Stimulated activated CD4-positive, alpha-beta T cell treated with anti-CD3 and anti-CD28 coated beads, Interleukin-15, amount 100 ng/mL, for 1 hour (primary cell): ENCODE measurements around the gene SH3GL1.
"Not testable (repeated sequence)": the region's sequence is repeated elsewhere in the genome, so short reads cannot be mapped to it uniquely, and the experiment has no call there.

ENCODE experiments used
- DNase-seq, 2 donors: peaks; one replicate each; pipeline ENCODE4 v3.0.0-alpha.2; 2020; ENCODE audit warnings: low read depth in 1 of 2, low spot score in 1 of 2

SH3GL1 gene

DNA sequence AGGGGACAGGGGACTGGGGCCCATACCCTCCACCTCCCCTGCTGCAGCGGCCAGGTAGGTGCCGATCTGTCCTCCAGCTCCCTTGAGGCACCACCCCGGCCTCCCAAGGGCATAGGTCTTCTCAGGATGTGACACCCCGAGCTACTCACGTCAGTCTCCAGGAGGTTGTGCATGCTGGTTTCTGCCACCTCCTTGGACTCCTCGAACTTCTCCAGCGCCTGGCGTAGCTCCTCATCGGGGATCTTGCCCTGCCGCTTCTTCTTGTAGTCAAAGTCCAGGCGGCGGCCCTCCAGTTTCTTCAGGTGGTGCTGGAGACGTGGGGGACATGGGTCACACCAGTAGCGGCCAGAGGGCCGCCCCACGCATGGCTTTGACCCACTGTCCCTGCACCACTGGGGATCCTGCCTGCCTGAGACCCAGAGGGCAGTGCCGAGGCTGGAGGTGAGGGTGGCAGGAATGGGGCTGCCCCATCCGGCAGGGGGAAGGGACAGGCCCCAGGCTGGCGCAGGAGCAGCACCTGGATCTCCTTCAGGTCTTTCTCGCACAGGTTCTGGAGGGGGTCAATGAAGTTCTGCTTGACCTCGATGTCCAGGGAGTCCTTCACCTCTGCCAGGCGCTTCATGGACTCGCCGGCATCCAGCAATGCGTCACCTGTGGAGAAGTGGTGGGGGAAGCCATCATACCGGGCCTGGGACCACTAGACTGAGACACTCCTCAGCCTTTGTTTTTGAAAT, 36.6 kb downstream of the SH3GL1 start:
- DNase-seq: no peak

DNA sequence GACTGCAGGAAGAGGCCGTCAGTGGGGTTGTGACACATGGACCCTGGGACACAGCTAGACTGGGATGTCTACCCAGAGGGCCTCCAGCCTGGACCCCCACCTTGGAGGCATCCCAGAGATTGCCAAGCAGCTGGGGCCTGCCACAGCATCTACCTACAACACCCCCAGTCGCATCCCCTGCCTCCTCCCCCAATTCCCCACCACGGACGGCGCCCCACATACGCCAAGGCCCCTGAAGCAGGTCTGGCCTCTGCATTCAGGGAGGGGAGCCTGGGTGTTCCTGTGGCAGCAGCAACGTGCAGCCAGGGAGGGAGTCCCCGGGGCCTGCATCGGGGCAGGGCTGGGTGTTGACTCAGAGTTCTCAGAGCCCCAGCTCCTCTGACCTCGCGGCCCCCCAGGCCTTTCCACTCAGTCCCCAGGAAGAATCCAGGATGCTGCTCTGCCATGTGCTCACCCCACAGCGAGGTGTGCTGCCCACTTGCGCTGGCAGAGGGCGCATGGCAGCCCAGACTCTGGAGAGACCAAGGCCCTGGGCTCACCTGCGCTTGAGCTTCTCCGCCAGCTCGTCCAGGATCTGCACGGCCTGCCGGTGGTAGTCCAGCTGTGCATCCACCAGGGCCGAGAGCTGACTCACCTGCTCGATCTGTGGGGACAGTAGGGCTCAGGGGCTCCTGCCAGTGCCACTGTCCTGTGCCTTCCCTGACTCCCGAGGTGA, 37.4 kb downstream of the SH3GL1 start:
- DNase-seq: no peak

DNA sequence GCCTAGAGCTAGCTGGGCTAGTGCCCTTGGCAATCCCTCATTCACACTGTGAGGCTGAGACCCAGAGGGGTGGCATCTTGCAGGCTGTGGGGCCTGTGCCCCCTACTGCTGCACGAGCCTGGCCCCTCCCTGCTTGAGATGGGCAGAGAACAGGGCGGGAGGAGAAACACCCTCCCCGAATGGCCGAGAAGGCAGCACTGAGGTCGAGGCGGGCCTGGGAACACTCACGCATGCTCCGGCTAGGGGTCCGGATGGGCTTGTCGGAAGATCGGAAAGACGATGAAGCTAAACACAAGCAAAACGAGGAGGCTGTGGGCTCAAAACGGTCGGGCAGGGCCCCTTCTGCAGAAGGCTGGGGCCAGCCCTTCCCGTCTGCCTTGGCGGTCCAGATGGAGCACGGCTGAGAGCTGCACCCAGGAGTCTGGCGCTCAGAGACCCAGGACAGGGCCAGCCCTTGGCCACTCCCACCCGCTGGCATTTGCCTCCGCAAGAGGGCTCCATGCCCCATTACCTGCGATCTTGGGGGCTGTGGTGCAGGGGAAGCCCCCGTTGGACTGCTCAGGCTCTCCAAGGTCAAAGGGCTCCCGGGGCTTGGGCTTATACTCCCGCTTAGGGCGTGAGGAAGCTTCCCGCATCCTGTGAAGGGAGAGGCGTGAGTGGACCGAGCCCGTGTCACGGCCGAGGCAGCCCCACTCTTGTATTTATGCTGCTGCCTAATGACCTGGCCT, 38.1 kb downstream of the SH3GL1 start:
- DNase-seq: no peak

- no peak for DNase-seq
These were observed 38.9 kb downstream of the SH3GL1 start for GRCh38 chr19:4361152-4362046.

- DNase-seq: no peak
These were observed 39.7 kb downstream of the SH3GL1 start for GRCh38 chr19:4360641-4361151.

GRCh38 chr19:4360081-4360569, 40.2 kb downstream of the SH3GL1 start:
- DNase-seq: no peak

DNA sequence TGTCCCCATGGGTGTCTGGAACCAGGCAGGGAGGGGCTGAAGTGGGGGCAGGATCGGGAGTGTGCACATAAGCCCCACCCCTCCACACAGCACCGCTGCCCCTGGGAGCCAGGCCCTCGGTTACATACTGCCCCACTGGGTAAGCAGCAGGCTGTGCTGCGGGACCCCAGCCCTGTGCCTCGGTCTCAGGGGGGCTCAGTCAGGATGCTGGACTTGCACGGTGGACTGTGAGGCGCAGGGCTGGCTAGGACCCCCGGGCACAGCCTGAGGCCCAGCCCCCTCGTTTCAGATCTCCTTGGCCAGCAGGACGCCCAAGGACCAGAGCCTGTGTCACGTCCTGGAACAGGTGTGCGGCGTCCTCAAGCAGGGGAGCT, 40.7 kb downstream of the SH3GL1 start:
- no peak for DNase-seq

DNA sequence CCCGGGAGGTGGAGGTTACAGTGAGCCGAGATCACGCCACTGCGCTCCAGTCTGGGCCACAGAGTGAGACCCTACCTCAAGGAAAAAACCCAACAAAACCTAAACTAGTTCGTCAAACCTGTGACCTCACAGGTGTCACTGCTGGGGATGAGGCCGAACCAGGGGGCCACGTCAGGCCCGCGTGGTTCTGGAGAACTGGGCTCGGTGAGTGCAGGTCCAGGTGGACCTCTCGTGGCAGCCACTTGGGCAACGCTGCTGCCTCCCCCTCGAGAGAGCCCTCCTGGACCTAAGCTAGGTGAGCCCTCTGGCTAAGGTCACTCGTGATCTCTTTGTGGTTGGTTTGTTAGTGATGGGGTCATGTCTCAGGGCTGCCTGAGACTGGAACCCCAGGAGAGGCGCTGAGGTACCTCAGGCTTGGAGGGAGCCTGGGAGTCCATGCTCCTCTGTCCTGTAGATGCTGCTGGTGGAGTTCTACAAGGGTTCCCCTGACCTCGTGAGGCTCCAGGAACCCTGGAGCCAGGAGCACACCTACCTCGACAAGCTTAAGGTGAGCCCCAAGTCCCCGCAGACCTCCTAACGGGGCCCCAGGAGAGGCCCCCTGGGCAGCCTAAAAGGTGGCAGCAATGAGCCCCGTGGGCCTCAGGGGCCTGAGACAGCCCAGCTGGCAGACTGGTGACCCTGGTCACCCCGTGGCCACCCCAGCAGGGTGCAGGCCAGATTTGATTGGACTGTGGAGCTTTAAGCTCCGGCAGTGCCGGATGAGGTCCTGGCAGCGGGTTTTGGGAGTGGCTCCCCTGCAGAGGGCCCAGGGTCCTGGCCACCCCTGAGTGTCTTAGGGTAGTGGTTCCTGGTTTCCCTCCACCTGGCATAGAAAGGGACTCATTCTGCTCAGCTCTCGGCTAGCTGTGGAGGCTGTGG, 41.4 kb downstream of the SH3GL1 start:
- DNase-seq: no peak

- no peak for DNase-seq
These were observed 42.4 kb downstream of the SH3GL1 start for GRCh38 chr19:4357921-4358326.

DNA sequence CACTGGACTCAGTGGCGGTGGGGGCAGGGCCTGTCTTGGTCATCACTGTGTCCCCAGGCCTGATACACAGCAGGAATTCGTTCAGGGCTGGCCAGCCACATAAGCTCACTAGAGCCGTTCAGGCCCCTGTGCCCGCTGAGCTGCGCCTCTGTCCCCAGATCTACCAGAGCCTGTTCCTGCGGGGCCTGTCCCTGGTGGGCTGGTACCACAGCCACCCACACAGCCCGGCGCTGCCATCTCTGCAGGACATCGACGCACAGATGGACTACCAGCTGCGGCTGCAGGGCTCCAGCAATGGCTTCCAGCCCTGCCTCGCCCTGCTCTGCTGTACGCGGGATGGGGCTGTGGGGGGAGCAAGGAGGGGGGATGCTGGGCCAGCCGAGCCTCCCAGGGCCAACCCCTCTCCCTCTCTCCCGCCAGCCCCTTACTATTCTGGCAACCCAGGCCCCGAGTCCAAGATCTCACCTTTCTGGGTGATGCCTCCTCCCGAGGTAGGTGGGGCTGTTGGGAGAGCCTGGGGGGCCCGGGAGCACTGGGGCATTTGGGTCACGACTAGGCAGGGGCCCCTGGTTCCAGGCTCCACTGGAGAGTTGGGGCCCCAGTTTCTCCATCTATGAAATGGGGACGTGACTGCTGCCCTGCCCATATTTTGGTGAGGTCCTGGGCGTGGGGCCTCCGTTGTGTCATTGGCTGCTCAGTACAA, 43.1 kb downstream of the SH3GL1 start:
- no peak for DNase-seq

- no peak for DNase-seq
These were observed 45.5 kb downstream of the SH3GL1 start for GRCh38 chr19:4354897-4355296.

DNA sequence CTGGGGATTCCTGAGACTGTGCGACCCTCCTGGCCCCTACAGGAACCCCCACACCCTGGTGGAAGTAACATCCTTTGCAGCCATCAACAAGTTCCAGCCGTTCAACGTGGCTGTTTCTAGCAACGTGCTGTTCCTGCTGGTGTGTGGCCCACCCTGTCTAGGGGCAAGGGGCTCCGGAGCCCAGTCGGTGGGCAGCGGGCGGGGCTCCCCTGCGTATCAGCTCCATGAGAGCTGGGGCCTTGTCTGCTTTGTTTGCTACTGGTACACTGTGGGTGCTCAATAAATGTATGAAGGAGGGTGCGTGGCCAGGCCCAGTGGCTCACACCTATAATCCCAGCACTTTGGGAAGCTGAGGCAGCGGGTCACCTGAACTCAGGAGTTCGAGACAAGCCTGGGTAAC, 46.1 kb downstream of the SH3GL1 start:
- DNase-seq: no peak

- peak; percentile 30 to 31 for DNase-seq
These were observed 47.6 kb downstream of the SH3GL1 start for GRCh38 chr19:4352701-4353121.

DNA sequence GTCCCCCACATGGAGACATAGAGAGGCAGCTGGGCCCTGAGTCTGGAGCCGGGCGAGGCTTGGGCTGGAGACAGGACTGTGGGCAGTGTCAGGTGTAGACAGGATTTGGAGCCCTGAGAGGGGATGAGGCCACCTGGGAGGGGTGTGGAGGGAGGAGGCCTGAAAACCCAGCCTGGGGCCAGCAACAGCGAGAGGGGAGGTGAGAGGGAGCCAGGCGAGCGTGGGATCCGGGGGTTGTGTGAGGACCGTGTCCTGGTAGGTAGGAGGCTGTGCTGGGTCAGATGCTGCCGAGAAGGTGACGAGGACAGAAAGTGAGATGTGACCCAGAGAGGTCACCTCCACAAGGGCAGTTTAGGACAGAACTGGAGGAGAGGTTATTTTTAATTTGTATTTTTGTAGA, 49.6 kb downstream of the SH3GL1 start:
- DNase-seq: no peak

DNA sequence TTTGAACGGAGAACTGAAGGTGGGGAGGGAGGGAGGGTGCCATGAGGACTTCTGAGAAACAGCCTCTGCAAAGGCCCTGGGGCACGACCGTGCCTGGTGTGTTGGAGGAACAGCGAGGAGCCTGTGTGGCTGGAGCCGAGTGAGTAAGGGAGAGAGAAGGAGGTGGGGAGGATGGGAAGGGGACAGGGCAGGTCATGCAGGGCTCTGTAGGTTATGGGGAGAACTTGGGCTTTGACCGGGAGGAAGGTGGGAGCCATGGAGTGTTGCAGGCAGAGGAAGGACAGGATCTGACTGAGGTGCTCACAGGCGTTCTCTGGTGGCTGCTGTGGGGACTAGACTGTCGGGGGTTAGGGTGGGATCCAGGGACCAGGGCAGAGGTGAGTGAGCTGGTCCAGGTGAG, 50.2 kb downstream of the SH3GL1 start:
- DNase-seq: no peak

DNA sequence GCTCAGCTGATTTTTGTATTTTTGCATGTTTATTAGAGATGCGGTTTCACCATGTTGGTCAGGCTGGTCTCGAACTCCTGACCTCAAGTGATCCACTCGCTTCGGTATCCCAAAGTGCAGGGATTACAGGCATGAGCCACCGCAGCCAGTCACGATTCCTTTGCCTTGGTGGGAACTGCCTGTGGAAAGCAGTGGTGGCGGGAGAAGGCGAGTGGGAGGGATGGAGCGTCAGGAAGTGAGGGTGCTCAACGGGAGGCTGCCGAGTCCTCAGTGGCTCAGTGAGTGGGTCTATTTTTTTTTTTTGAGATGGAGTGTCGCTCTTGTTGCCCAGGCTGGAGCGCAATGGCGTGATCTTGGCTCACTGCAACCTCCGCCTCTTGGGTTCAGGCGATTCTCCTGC, 51.1 kb downstream of the SH3GL1 start:
- not testable (repeated sequence) for DNase-seq

- DNase-seq: no peak
These were observed 52.8 kb downstream of the SH3GL1 start for GRCh38 chr19:4347521-4347920.

DNA sequence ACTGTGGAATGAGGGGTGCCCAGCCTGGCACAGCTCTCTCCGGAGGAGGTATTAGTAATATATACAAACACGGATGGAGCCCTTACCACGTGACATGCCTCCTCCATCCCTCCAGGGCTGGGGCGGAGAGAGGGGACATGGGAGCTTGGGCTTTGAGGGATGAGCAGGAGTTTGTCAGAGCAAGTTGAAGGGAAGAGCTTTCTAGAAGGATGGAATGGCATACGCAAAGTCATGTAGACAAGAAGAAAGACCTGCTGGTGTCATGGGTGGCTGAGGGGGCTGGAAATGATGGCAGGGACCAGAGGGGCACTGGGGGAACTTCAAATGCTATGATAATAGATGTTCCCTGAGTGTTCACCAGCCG, 54.3 kb downstream of the SH3GL1 start:
- DNase-seq: no peak

- no peak for DNase-seq
These were observed 54.9 kb downstream of the SH3GL1 start for GRCh38 chr19:4345342-4346019.
